HG03045 (cell line): ENCODE measurements around the gene NEDD4L.

ENCODE experiments used
- ATAC-seq: cut with Tn5 transposase; IDR thresholded peaks from one replicate; pipeline ENCODE4 v1.9.1; 2021; ENCODE audit warnings: mild to moderate bottlenecking, moderate library complexity; ENCODE audit not compliant: unreplicated experiment

NEDD4L gene

GRCh38 chr18:58177004-58177717 lies 133.1 kb downstream of the NEDD4L start:
- ATAC-seq, result no peak

- no peak for ATAC-seq
These were observed 134.0 kb downstream of the NEDD4L start for GRCh38 chr18:58177896-58178470.

GRCh38 chr18:58178511-58178910 lies 134.5 kb downstream of the NEDD4L start:
- no peak for ATAC-seq

- ATAC-seq, result no peak
These were observed 136.1 kb downstream of the NEDD4L start for GRCh38 chr18:58180172-58180571.

GRCh38 chr18:58180738-58181353 lies 136.8 kb downstream of the NEDD4L start:
- no peak for ATAC-seq

- no peak for ATAC-seq
These were observed 138.0 kb downstream of the NEDD4L start for GRCh38 chr18:58181988-58182387.

- no peak for ATAC-seq
These were observed 139.2 kb downstream of the NEDD4L start for GRCh38 chr18:58183226-58183625.

- ATAC-seq, result no peak
These were observed 142.4 kb downstream of the NEDD4L start for GRCh38 chr18:58186258-58186948.

- no peak for ATAC-seq
These were observed 143.6 kb downstream of the NEDD4L start for GRCh38 chr18:58187674-58188073.

GRCh38 chr18:58188996-58189395 lies 145.0 kb downstream of the NEDD4L start:
- ATAC-seq, result no peak

- no peak for ATAC-seq
These were observed 147.0 kb downstream of the NEDD4L start for GRCh38 chr18:58190842-58191530.

- ATAC-seq, result no peak
These were observed 147.6 kb downstream of the NEDD4L start for GRCh38 chr18:58191626-58192025.

- ATAC-seq, result no peak
These were observed 148.5 kb downstream of the NEDD4L start for GRCh38 chr18:58192519-58192918.

GRCh38 chr18:58194028-58194427 lies 150.0 kb downstream of the NEDD4L start:
- no peak for ATAC-seq

GRCh38 chr18:58195278-58195765 lies 151.3 kb downstream of the NEDD4L start:
- no peak for ATAC-seq

- no peak for ATAC-seq
These were observed 152.1 kb downstream of the NEDD4L start for GRCh38 chr18:58196164-58196563.

- no peak for ATAC-seq
These were observed 153.2 kb downstream of the NEDD4L start for GRCh38 chr18:58196881-58197872.

GRCh38 chr18:58201268-58201667 lies 157.2 kb downstream of the NEDD4L start:
- no peak for ATAC-seq
